Hematopoietic multipotent progenitor cell (in vitro differentiated cells): ENCODE measurements around the gene GORASP1. TPM values are rescaled to one million over a fixed set of nuclear protein-coding genes. Genes with fewer than 3 reads are reported as not detected.

Source experiments
- DNase-seq, 3 donors: peaks; one replicate each; pipeline ENCODE4 v3.0.0-alpha.2; 2011 to 2015; ENCODE audit warnings: low read depth in 2 of 3, low spot score in 2 of 3
- total RNA-seq: library from RNA; depleted of rRNA; stranded (reverse); fragments of >200 nt; gene quantifications from one replicate; pipeline ENCODE4 v1.2.3, GENCODE V29; 2012

Gene GORASP1
- total RNA-seq, 1 donor: 56.0 TPM

DNA sequence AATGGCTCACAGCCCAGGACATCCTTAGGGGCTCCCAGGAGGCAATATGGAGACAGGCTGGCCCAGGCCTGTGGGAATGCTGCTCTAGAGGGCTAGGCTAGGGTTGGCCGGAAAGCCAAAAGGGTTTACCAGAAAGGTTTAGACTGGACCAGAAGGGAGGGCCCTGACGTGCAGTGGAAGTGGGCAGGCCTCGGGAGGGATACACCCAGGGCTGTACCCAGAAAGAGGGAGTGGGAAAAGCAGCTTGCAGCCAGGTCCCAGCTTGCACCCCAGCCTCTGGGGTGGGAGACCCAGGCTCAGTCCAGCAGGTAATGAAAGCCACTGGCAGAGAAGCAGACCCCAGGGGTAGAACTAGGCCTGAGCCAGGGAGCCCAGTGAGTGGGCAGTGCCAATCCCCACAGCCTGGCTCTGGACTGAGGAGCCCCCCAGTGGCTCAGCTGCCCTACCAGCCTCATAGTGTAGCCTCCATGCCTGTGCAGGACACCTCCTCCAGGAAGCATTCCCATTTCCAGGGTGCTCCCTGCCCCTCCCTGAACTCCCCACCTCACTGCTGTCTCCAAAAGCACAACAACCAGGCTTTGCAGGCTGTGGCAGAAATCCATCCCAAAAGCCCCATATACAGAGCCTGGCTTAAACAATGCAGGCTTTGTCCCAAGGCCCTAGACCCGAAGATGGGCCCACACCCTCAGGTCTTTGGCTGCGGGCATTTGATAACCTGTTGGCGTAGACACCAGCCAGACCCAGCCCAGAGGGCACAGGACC lies 3.5 kb downstream of the GORASP1 start:
- no peak for DNase-seq

DNA sequence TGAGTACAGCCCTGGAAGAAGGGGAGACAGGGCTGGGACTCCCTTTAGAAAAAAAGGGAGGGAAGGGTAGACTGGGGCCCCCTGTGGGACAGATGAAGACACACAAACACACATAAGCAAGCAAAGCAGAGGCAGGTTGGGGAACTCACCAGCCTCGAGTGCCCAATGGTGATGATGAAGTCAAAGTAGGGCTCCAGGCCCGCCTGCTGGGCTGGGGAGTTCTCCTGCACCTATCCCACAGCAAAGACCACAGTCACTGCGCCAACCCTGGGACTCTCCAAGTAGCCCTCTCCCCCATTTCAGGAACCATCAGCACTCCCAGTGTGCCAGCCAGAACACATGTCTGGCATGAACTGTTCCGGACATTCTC lies 4.1 kb downstream of the GORASP1 start:
- peak in 2 of 3 donors; percentile 26 to 35 for DNase-seq

DNA sequence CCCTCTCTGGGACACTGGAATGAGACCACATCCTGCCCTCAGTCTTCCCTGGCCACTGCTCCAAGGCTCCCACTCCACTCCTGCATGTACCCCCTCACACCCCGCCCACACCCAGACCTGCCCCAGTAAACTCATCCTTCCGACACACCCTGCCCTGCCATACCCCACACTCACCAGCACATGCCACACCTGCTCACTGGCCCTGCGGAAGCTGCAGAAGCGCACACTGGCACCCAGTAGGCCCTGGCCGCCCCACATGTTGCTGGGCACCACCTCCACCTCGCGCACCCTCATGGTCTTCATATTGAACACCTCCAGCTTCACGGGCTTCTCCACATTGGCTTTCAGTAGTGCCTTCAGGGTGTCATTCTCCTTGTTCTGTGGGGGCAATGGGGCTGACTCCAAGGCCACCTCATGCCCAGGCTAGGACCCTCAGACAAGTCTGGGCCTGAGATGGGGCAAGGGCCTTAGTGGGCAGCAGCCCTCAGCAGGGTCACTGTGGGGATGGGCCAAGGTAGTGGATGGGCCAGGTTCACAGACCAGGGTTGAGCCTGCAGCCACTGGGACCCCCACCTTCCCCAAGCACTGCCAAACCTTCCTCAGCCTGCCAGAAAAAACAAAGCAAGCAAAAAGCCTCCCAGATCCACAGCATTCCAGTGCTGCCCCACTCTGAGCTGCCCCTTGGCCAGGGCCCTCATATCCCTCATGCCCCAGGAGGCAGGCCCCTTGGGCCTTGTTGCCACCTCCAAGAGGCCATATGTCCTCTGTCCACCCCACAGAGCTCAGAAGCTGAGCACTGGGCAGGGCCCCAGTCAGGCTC lies 4.7 kb downstream of the GORASP1 start:
- no peak for DNase-seq

DNA sequence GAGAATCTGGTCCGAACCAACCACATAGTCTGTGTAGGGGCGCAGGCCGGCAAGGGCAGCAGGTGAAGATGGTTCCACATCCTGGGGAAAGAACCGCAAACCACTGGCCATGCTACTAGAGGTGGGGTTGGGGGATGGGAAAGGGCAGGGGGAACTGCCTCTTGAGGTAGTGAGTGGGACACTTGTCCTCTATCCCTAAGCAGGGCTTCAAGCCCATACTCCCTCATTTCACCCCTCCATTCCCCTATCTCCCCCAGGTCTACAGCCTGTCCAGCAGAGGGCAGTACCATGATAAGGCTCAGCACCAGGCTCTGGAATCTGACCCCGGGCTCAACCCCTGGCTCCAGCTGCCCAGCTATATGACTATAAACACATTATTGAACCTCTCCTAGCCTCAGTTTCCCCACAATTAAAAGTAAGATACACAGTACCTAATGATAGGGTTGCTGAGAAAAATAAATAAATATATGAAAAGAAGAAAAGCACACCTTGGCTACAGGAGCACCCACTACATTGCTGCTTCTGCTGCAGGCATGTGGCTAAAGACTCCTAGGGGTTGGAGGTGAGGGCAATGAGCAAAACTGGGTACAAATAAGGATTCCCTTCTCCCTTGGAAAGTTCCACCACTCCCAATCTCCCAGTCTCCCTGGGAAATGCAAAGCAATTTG lies 6.3 kb downstream of the GORASP1 start:
- peak in 2 of 3 donors; percentile 51 to 61 for DNase-seq

DNA sequence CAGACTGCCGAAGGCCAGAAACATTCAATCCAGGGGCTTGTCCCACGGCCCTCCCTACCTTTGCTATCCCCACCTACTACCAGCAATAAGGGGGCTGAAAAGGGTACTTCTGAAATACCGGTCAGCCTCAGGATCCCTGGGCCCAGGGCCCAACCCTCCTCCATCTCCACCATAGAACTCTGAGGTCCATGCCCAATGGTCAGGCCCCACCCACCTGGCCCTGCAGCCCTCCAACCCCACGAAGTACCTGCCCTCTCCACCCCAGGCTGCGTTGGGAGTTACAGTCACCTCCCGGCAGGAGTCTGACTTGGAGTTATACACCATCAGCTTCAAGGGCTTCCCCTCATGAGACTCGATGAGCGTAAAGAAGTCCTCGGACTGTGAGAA lies 6.9 kb downstream of the GORASP1 start:
- DNase-seq: no peak

DNA sequence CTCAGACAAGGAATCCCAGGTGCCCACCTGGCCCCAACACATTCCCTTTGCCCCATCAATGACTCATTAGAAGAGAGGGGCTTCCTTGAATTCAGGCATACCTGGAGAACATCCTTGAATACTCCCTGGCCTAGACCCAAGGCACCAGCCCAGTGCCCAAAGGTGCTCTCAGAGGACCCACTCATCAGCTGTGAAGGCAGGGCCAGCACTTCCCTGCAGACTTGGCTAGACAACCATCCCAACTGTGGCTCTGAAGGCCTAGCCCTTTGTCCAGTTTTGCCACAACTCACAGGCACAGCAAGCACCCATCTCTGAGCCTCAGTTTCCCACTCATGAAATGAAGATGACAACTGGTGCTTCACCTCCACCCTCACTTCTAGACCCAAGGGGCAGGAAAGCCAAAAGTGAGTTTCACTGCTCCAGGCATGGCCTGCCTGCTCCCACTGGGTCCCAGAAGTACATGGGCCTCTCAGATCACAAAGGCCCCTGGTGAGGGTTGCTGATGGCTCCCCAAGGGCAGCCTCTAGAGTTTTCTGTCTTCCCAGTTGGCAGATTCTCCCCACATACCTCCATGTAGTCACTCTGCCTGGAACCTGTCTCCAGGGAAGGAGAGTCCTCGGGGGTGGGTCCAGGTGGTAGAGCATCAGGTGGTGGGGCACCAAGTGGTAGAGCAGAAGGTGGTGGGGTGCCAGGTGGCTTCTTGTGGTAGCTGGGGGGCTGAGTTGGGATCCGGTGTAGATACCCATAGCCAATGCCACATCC lies 7.5 kb downstream of the GORASP1 start:
- no peak for DNase-seq

DNA sequence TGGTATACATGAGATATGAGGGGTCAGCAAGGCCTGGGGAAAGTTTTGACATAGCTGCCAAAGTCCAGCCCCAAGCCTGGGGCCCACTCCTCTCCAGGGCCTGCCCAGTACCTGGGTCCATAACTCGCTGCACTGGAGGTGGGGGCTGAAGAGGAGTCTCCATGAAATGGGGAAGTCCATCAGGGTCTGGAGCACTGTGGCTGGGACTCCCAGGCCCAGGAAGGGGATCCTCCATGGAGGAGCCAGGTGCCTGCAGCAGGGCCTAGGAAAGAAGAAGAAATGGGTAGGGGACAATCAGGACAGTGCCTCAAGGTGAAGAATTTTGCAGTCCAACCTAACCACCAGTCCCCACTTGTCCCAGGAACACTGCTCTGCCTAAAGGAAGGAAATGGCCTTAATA lies 8.2 kb downstream of the GORASP1 start:
- DNase-seq: no peak

DNA sequence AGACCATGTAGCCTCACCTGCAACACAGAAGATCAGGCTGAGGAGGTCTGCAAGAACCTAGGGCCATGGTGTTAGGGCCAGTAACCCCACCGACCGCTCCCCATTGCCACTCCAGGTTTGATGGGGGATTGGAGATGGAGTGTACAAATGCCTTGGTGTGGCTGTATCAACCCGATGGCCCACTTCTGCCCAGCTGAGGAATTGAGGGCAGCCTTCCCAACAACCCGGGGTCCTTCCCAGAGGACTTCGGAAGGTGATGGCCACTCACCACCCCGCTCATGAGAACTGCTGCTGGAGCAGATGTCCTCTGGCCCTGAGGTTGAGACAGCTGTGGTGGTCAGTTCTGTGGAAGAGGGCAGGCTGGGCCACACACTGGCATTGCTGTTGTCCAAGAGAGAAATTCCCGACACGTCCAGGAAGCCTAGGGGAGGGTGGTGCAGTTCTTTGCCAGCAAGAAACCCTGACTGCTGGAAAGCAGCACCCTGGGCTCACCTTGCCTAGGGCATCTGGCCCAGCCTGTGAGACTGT lies 8.9 kb downstream of the GORASP1 start:
- DNase-seq: no peak

DNA sequence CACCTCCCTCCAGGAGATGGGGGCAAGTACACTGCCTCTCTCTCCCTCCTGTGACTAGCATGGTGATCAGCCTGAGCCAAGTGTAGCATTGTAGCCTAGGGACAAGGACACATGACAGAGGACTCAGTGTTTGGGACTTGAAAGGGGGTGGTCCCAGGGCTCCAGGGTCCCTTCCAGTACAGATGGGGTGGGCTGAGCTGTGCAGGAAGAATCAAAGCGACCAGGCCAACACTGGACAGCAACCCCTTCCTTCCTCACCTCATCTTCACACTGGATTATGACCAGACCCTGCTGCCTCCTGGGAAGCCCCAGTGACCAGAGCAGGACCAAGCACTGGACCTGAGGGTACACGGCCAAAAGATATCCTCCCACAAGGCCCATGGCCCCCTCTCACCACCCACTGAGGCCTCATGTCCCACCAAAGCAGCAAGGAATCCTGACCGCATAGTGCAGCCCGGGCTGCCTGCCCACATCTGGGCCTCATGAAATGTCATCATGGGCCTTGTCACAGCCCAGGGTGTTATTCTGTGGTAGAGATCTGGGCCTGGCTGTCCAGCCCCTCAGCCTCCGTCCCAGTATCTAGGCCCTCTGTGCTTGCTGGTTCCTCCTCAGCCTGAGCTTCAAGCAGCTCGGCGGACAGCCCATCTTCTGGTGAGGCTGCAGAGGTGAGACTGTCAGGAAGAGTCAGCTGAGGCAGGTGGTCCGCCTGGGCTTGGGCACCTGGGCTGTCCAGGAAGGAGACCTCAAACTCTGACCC lies 9.5 kb downstream of the GORASP1 start:
- no peak for DNase-seq

DNA sequence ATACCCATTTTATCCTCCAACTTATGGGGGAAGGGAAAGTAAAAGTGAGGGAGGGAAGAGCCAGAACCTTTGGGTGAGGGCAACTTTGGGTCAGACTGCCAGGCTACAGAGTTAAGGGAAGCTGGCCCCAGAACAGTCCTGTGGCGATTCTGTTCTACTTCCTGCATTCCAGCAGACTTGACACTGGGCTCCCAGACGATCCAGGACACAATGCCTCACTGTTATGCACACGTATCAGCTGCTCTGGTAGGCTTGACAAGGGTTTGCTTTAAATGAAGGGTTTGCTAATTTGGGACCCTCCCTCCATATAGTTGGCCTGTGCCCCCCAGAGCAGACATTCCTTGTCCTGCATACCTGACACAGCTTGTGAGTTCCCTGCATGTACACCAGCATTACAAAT lies 10.7 kb downstream of the GORASP1 start:
- no peak for DNase-seq

DNA sequence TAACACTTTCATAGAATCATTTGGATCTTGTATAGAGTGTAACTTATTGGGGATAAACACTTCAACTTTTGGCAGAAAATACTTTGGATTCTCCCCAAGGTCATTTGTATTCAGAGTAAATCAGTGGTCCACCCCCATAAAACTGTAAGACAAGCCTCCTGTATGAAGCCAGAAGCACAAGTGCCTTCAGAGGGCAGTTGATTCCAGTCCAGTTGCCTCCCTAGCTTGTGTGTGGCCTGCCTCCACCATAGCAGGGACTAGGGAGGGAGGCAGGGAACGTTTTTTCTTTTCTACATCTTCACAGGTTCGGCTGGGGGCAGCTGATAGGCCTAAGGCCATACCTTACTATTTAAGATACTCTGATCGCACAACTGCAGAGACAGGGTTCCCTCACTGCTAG lies 11.6 kb downstream of the GORASP1 start:
- DNase-seq: no peak

DNA sequence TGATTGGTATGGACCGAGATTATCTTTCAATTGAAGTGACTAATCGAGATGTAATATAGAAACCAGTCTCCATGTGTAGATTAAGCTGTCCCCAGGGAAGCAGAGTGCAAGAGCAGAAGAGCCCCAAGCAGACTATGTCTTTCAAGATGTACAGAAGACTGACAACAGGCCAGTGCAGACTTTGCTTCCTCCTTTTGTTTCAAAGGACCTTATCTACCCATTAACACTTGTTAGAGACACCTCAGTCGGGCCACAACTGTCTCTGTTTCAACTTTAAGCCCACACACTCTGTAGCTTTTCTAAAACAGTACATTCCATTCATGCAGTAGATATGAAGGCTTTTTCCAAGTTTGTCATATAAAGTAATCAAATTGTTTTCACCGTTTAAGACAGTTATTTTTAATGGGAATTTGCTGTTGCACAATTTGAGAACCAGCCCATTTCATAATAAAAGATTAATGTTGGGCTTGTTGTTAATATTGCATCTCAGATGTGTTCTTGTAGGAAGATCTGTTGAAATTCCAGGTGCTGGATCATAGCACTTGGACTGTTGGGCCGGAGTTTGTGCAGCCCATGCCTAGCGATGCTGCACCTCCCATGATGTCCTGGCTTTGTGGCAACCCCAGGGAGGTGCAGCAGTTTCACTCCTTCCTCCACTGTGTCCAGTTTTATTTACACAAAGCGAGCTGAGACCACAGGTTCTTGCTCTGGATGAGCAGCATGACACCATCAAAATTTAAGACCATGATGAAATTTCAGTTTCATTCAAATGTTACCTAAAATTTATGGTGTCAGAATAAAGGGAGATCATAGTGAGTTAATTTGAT lies 12.4 kb downstream of the GORASP1 start:
- no peak for DNase-seq

DNA sequence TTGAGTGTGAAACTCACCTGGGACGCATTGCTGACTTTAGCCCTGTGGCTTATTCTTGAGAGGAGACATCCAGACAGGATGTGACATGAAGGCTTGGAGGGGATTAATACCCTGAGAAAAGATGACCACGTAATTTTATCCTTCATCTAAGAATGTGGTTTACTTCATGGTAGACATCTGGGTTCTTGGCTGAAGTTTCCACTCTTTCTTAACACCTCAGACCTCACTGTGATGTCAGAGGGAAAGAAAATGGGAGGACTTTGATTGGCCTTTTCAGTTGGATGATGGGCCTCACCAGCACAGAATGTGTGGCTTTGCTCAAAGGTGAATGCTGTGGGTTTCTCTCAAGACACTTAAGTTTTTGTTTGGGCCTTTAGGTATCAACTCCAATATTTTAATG lies 16.5 kb downstream of the GORASP1 start:
- no peak for DNase-seq

DNA sequence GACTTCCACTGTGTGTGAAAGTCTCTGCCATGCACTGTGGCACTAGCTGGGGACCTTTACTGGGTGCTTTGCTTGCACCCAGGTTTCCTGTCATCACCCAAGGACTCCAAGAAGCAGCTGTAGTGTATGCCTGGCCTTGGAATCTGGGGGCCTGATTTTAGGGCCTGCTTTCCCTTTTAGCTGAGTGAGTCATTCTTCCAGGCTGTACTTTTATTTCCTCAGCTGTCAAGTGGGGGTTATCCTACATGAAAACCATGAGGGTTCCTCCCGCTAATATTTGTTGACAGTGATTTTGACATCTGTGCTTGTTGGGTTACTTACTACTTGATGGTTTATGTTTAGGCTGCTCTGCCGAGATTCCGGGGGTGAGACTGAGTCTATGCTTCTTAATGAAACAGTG lies 18.5 kb downstream of the GORASP1 start:
- no peak for DNase-seq

DNA sequence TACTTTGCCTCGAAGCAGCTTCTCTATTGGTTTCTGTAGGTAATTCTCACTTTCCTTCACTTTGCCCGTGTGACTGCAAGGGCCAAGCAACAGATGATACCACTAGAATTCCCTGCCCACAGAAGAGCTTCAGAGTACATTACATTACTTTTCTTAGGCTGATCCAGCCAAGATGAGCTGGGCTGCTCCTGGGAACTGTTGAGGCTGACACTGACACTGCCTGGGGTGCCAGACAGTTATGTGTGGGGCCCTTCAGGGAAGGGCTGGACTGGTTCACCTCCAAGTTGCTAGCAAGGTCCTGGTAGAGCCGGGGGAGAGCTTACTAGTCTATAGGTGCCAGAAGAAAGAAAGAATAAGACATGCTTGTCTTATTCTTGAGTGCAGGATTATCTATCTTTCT lies 19.0 kb downstream of the GORASP1 start:
- DNase-seq: no peak

DNA sequence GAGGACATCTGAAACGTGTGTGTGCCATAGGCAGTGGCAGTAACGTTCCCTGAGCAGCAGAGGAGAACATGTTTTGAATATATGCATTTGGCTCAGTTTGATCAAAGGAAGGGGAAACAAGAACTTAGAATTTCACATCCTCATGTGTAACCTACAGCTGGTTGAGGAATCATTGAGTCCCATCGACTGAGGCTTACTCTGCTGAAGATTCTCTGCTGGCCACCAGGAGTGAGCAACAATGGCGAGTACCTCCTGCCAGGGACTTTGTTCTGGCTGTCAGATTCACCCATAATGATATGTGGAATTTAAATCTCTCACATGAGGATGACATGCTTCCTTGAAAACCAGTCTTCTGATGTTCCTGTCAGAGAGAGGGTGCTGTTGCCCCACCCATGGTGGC lies 21.3 kb downstream of the GORASP1 start:
- DNase-seq: no peak

DNA sequence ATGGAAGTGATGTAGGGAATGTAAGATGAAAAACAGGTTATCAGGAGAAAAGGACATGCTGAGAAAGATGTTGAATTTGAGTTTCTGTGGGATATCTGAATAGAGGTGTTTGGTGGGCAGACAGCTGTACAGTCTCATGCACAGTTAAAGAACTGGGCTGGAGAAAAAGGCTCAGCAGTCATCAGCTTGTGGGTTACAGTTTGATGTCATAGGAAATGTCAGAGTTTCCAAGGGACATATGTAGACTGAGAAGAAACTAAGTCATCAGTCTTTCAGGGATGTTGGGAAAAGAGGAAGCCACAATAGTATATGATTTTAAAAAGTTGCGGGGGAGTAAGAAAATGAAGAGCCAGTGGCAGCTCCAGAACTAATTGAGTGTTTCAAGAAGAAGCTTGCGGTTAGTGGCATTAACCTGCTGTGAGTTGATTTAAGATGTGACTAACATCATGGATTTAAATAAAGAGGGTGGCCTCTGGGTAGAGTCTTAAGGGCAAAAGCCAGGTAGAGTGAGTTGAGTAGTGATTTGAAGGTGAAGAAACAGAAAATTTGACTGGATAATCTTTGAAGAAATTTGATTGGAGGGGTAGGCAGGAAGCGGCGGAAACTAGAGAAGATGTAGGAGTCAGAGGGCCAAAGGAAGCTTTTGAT lies 24.6 kb downstream of the GORASP1 start:
- no peak for DNase-seq

DNA sequence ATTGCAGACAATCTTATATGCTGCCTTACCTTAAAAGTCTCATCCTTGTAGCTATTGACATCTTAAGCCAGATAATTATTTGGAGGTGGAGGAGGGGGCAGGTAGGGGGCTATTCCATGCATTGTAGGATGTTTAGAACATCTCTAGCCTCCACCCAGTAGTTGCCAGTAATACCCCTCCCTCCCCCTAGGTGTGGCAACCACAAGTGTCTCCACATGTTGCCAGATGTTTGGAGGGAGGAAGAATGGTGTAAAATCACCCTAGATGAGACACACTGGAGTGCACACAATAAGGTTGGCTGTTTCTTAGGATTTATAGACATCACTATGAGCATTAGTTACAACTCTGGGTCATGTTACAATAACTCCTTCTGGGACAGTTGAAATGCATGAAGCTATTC lies 27.4 kb downstream of the GORASP1 start:
- DNase-seq: no peak

DNA sequence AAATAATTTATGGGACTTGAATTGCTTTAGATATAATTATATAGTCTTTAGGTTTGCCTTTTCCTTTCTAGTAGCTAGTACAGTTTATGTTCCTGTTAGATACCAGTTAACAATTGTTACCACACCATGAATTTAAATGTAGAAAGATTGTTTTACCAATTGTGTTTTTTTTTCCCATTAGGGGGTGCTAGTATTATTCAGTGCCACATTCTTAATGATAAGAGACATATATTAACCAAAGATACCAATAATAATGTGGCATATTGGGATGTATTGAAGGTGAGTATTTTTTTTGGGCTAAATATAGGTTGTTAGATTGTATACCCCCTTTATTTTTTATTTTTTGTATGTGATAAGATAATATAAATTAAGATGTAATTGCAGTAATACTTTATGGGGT lies 27.9 kb downstream of the GORASP1 start:
- no peak for DNase-seq
